Measurements from ENCODE around the gene NSD1. TPM values are rescaled to one million over a fixed set of nuclear protein-coding genes. Genes with fewer than 3 reads are reported as not detected.
A peak's percentile ranks its signal among the peaks of the same experiment; 100 is the strongest.

Gene NSD1
- total and polyA plus RNA-seq, 2 of the 8 experiments (the other 6 are each of a cell fraction or from before 2014, with no cell fraction given): 22.8 to 168 TPM

DNA sequence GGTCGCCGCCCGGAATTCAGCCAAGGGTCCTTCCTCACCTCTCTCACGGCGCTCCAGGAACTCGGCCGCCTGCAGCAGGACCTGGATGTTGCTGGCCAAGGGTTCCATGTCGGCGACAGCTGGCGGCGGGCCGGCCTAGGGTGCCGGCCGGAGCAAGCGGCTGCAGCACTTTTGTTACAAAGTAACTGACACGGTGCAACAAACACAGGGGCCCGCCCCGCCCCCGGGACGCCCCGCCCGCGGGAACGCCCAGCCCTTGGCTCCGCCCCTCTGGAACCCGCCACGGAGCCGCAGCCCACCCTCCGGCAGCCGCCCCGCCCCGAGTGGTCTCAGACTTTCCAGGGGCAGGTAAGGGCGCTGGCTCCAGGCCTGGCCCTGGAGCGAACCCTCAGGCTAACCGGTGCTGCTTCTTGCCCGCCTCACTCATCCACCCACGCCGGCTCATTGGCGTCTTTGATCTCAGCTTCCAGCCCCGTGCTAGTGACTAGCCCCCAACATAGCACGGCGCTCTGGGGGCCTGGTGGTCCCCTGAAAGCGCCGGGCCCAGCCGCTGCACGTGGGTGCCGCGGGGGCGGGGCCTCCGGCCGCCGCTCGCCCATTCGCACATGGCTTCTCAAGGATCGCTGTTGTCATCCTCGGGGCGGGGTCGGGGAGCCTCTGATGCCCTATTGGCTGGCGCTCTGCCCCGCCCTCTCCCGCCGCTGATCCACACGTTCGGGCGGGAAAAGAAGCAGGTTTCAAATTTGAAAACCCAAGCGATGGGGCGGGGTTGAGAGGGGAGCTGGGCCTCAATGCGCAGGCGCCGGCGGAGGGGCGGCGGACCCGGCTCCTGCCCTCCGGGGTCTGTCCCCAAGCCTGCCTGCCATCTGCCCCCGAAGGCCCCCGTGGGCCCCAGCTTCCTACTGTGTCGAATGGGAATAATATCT lies 178.4 kb downstream of the NSD1 start, which contains the start of gene MXD3:
Gene MXD3 (minus strand): TSS at position 176 of the 926 bp plus-strand sequence. CDS start 68 bp downstream, at position 108.
- DNase-seq (ENCODE audit: low read depth in 1 of 2, low spot score in 2 of 2) (peak; percentile 95 to 98), FAIRE-seq (no peak)
- no peaks in the 10 kb centered on the region for H3K79me2 ChIP-seq (ENCODE audit: control insufficient read depth in 1 of 2, insufficient read depth in 2 of 2, low read length in 2 of 2)
- no peaks in the 10 kb centered on the region for H3K9me3 ChIP-seq (ENCODE audit: insufficient read depth in 2 of 2, low read depth in 1 of 2, low read length in 1 of 2)
- H4K8ac ChIP-seq (ENCODE audit: extremely low read depth, insufficient read depth, low read length): peak within 1 kb of the TSS; percentile 96
- H3K9ac ChIP-seq (replicated peaks in 1 of 4; ENCODE audit: extremely low read depth in 1 of 4, low read depth in 3 of 4, low read length in 3 of 4): peak within 1 kb of the TSS; percentile 54 to 84 (median 72)
- H3K23ac ChIP-seq (ENCODE audit: insufficient read length): no peak within 1 kb of the TSS
- 0 out of 2 replicates have a peak within 1 kb of the TSS, but pooled peaks have one; percentile 11 for H2AFZ ChIP-seq (ENCODE audit: low read length)
- H2BK120ac ChIP-seq (replicated peaks; ENCODE audit: low read depth, low read length): no peak within 1 kb of the TSS
- no peaks in the 10 kb centered on the region for H3K27me3 ChIP-seq (replicated peaks in 1 of 4; ENCODE audit: control insufficient read depth in 3 of 4, extremely low read depth in 1 of 4, insufficient read depth in 3 of 4, low read length in 3 of 4)
- H3K36me3 ChIP-seq (ENCODE audit: control insufficient read depth in 2 of 4, insufficient read depth in 4 of 4, low read length in 3 of 4): peaks cover 0 to under 1% (median under 1%) of the 10 kb centered on the region in 4 experiments; a peak in 5 of 8 replicates
- peaks cover 11% of the 10 kb centered on the region for H3K23me2 ChIP-seq (ENCODE audit: low read depth, low read length)
- peak within 1 kb of the TSS; percentile 1 for H3K56ac ChIP-seq (replicated peaks; ENCODE audit: insufficient read length, low read depth, low read length)
- peak within 1 kb of the TSS; percentile 89 for H3K27ac ChIP-seq (ENCODE audit: low read depth, low read length)
- H4K20me1 ChIP-seq (replicated peaks in 1 of 2; ENCODE audit: control insufficient read depth in 1 of 2, insufficient read depth in 2 of 2, low read length in 2 of 2): peaks cover 0 to 8% of the 10 kb centered on the region in 2 experiments
- H3K4me1 ChIP-seq (replicated peaks in 1 of 4; ENCODE audit: control insufficient read depth in 3 of 4, insufficient read depth in 4 of 4, low read length in 3 of 4): peaks cover 0 to 19% (median 14%) of the 10 kb centered on the region in 4 experiments; a peak in 6 of 7 replicates
- H3K4me2 ChIP-seq (ENCODE audit: insufficient read depth in 1 of 2, low read depth in 2 of 2, low read length in 2 of 2): peak within 1 kb of the TSS; percentile 97 to 99
- H2AK5ac ChIP-seq (ENCODE audit: low read depth, low read length): no peak within 1 kb of the TSS
- no peak within 1 kb of the TSS for H3K14ac ChIP-seq (ENCODE audit: insufficient read length)
- peak within 1 kb of the TSS; percentile 97 for H3K18ac ChIP-seq (ENCODE audit: extremely low read depth, low read length)
- peak within 1 kb of the TSS; percentile 98 for H4K91ac ChIP-seq (replicated peaks; ENCODE audit: insufficient read length, low read length)
- peak within 1 kb of the TSS; percentile 75 for H4K5ac ChIP-seq (ENCODE audit: insufficient read length, low read depth, low read length)
- no peak within 1 kb of the TSS for H2BK20ac ChIP-seq (ENCODE audit: low read length)
- H2BK15ac ChIP-seq (ENCODE audit: low read length): peak within 1 kb of the TSS; percentile 24; the same call in 1 of the 2 replicates
- no peaks in the 10 kb centered on the region for H3K79me1 ChIP-seq (ENCODE audit: low read depth, low read length)
- CTCF ChIA-PET (ENCODE audit: partially characterized antibody): interaction anchor here (0.6 to 16.6 kb wide), 11 partner anchors 12 to 199 kb away, joined by 3 to 251 read pairs (median 4); no protein-coding TSS in a partner anchor
- H3K4ac ChIP-seq (replicated peaks; ENCODE audit: insufficient read length, low read depth, low read length): no peak within 1 kb of the TSS
- WGBS, 2 experiments (ENCODE audit: extremely low coverage in 1 of 2, insufficient coverage in 1 of 2, insufficient read length in 1 of 2, insufficient replicate concordance in 2 of 2, low coverage in 1 of 2, low lambda C conversion rate in 2 of 2, missing lambda C conversion rate in 1 of 2): 1% methylated on average over 39 of the region's 78 CpGs; no CpG with 5 or more reads in 1 of the 2 experiments
- H2BK5ac ChIP-seq (ENCODE audit: low read depth, low read length): peak within 1 kb of the TSS; percentile 96; the same call in 1 of the 2 replicates
- POLR2A ChIA-PET (ENCODE audit: partially characterized antibody): interaction anchor here (0.6 to 6.0 kb wide), 24 partner anchors 10 to 199 kb away, joined by 3 to 26 read pairs (median 4); partner anchors contain the start of genes LMAN2, NSD1, PRELID1 and PRR7
- H3K4me3 ChIP-seq (ENCODE audit: extremely low read depth in 1 of 4, insufficient read depth in 2 of 4, low read depth in 3 of 4, low read length in 4 of 4): peak within 1 kb of the TSS; percentile 52 to 75 (median 67)
- peak within 1 kb of the TSS; percentile 60; the same call in 1 of the 2 replicates for H2BK12ac ChIP-seq (ENCODE audit: low read depth, low read length)
- TF ChIP-seq SP4 (IDR thresholded peaks at IDR 0.05; ENCODE audit: low read length): peak; percentile 91
- no peak for TF ChIP-seq TBP (IDR thresholded peaks at IDR 0.05; ENCODE audit: low read depth, low read length)
- TF ChIP-seq BRCA1 (IDR thresholded peaks at IDR 0.05; ENCODE audit: low read depth, low read length): no peak
- TF ChIP-seq BCL11A (IDR thresholded peaks at IDR 0.05; ENCODE audit: low read depth in 2 of 2, low read length in 2 of 2): no peak
- no peak for TF ChIP-seq RNF2 (IDR thresholded peaks at IDR 0.05; ENCODE audit: borderline replicate concordance, low read depth, low read length, missing control alignments, poor library complexity, severe bottlenecking)
- peak in 1 of 2 experiments; percentile 19; a peak in 2 of 4 replicates for TF ChIP-seq SIN3A (conservative IDR thresholded peaks at IDR 0.05 in 1 of 2, IDR thresholded peaks at IDR 0.05 in 1 of 2; ENCODE audit: low read depth in 1 of 2, low read length in 2 of 2)
- TF ChIP-seq RBBP5 (IDR thresholded peaks at IDR 0.05; ENCODE audit: borderline replicate concordance, low read depth, low read length): 0 out of 2 replicates have a peak, but pooled peaks have one; percentile 37
- TF ChIP-seq, protein P1, sequence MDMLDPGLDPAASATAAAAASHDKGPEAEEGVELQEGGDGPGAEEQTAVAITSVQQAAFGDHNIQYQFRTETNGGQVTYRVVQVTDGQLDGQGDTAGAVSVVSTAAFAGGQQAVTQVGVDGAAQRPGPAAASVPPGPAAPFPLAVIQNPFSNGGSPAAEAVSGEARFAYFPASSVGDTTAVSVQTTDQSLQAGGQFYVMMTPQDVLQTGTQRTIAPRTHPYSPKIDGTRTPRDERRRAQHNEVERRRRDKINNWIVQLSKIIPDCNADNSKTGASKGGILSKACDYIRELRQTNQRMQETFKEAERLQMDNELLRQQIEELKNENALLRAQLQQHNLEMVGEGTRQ (IDR thresholded peaks at IDR 0.05; ENCODE audit: low read length): peak; percentile 58; the same call in 1 of the 2 replicates
